Measurements from ENCODE around the gene ATG7.

DNA sequence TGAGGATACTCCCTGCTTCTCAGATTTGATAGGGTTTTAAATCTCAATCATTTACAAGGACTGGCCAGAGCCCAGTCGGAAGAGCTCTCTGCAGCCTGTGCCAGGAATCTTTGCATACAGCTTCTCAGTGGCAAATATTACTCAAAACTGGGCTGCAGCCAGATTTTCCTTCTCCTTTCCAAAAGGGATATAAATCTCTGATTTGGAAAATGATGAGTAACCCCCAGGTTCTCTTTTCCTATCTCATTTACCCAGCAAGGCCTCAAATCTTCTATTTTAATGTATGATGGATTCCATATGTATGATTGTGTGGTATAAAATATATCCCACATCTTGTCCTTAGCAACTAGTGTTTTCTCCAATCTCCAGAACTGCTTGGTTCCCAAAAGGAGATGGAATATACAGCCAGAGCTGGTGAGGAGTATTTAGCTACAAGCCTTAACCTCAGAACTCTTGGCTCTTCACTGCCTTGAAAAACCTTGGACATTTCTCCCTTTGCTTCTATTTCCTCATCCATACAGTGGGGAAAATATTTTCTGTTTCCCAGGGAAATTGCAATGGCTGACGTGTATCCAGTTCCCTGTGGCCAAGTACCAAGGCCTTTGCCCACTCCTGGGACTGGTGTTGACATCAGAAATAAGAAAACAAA, 114.4 kb downstream of the ATG7 start:
- TF ChIP-seq CTCF (IDR thresholded peaks at IDR 0.05; ENCODE audit: low read depth, low read length) (no peak), POLR2A (IDR thresholded peaks at IDR 0.05; ENCODE audit: extremely low read depth, insufficient read length) (no peak), MAX (IDR thresholded peaks at IDR 0.05; ENCODE audit: low read depth, low read length) (no peak), MYC (IDR thresholded peaks at IDR 0.05; ENCODE audit: low read depth, low read length) (no peak)

All from NB4 (cell line).